22Rv1 (cell line): Measurements from ENCODE around the gene DDX60.

Experiments used
- CTCF ChIP-seq: fragments of 450-650 bp; IDR thresholded peaks from 2 replicates; pipeline ENCODE4 v1.5.1; 2017; ENCODE audit warnings: mild to moderate bottlenecking
- ZFX ChIP-seq: fragments of 450-650 bp; IDR thresholded peaks from 2 replicates; pipeline ENCODE4 v1.6.1; 2017; ENCODE audit warnings: antibody characterized with exemption, borderline replicate concordance

- TF ChIP-seq CTCF, result no peak
- no peak for TF ChIP-seq ZFX
These were observed 15.5 kb upstream of the DDX60 start for GRCh38 chr4:168334053-168334452.
